ENCODE data around the gene CNTNAP4. TPM values are rescaled to one million over a fixed set of nuclear protein-coding genes. Genes with fewer than 3 reads are reported as not detected.

CNTNAP4 gene
- total and polyA plus RNA-seq, 2 experiments from 2014 or later = 0.64 to 1.1 TPM

- WGBS (ENCODE audit: low lambda C conversion rate, missing lambda C conversion rate) = 25% methylated on average over 4 of the region's 4 CpGs
Measured at GRCh38 chr16:76370344-76370743, 93.1 kb downstream of the CNTNAP4 start.

GRCh38 chr16:76371441-76371840 lies 94.2 kb downstream of the CNTNAP4 start:
- H3K4me1 ChIP-seq (ENCODE audit: insufficient read depth) = no peaks in the 10 kb centered on the region
- H2AFZ ChIP-seq = no peak overlapping the region
- no peaks in the 10 kb centered on the region for H4K20me1 ChIP-seq (ENCODE audit: insufficient read depth, poor library complexity, severe bottlenecking)
- no peaks in the 10 kb centered on the region for H3K9me2 ChIP-seq (replicated peaks; ENCODE audit: insufficient read depth)
- no peaks in the 10 kb centered on the region for H3K79me2 ChIP-seq
- H3K36me3 ChIP-seq (replicated peaks; ENCODE audit: insufficient read depth, low read depth) = no peaks in the 10 kb centered on the region
- H3K4me2 ChIP-seq = no peak overlapping the region
- no peak overlapping the region for H3K4me3 ChIP-seq
- TF ChIP-seq, protein P1, sequence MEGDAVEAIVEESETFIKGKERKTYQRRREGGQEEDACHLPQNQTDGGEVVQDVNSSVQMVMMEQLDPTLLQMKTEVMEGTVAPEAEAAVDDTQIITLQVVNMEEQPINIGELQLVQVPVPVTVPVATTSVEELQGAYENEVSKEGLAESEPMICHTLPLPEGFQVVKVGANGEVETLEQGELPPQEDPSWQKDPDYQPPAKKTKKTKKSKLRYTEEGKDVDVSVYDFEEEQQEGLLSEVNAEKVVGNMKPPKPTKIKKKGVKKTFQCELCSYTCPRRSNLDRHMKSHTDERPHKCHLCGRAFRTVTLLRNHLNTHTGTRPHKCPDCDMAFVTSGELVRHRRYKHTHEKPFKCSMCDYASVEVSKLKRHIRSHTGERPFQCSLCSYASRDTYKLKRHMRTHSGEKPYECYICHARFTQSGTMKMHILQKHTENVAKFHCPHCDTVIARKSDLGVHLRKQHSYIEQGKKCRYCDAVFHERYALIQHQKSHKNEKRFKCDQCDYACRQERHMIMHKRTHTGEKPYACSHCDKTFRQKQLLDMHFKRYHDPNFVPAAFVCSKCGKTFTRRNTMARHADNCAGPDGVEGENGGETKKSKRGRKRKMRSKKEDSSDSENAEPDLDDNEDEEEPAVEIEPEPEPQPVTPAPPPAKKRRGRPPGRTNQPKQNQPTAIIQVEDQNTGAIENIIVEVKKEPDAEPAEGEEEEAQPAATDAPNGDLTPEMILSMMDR (IDR thresholded peaks at IDR 0.05; ENCODE audit: poor library complexity) = no peak
- TF ChIP-seq EZH2phosphoT487 (IDR thresholded peaks at IDR 0.05; ENCODE audit: low read depth, severe bottlenecking, unreplicated experiment) (no peak), EZH2 (IDR thresholded peaks at IDR 0.05; ENCODE audit: borderline replicate concordance) (no peak)
- H3K27ac ChIP-seq = no peak overlapping the region
- H3K9me3 ChIP-seq (ENCODE audit: low read depth) = no peaks in the 10 kb centered on the region
- no peaks in the 10 kb centered on the region for H3K27me3 ChIP-seq
- no peak for DNase-seq (ENCODE audit: low spot score)
- WGBS (ENCODE audit: low lambda C conversion rate, missing lambda C conversion rate) = 94% methylated on average over 3 of the region's 3 CpGs

More at GRCh38 chr16:76370344-76370743, 93.1 kb downstream of the CNTNAP4 start:
- Histone ChIP-seq H3K4me1 (ENCODE audit: insufficient read depth) (no peaks in the 10 kb centered on the region), H3K27me3 (no peaks in the 10 kb centered on the region), H3K27ac (no peak overlapping the region), H2AFZ (no peak overlapping the region), H3K4me3 (no peak overlapping the region), H4K20me1 (ENCODE audit: insufficient read depth, poor library complexity, severe bottlenecking) (no peaks in the 10 kb centered on the region), H3K79me2 (no peaks in the 10 kb centered on the region), H3K4me2 (no peak overlapping the region), H3K36me3 (replicated peaks; ENCODE audit: insufficient read depth, low read depth) (no peaks in the 10 kb centered on the region), H3K9me2 (replicated peaks; ENCODE audit: insufficient read depth) (no peaks in the 10 kb centered on the region), H3K9me3 (ENCODE audit: low read depth) (no peaks in the 10 kb centered on the region)
- no peak for DNase-seq (ENCODE audit: low spot score)
- TF ChIP-seq EZH2phosphoT487 (IDR thresholded peaks at IDR 0.05; ENCODE audit: low read depth, severe bottlenecking, unreplicated experiment) = no peak
- TF ChIP-seq, protein P1 (IDR thresholded peaks at IDR 0.05; ENCODE audit: poor library complexity) = no peak
- no peak for TF ChIP-seq EZH2 (IDR thresholded peaks at IDR 0.05; ENCODE audit: borderline replicate concordance)

GRCh38 chr16:76373998-76374397 lies 96.8 kb downstream of the CNTNAP4 start:
- Histone ChIP-seq H4K20me1 (ENCODE audit: insufficient read depth, poor library complexity, severe bottlenecking) (no peaks in the 10 kb centered on the region), H3K36me3 (replicated peaks; ENCODE audit: insufficient read depth, low read depth) (no peaks in the 10 kb centered on the region), H3K4me2 (no peak overlapping the region), H2AFZ (no peak overlapping the region), H3K4me3 (no peak overlapping the region), H3K79me2 (no peaks in the 10 kb centered on the region), H3K27me3 (no peaks in the 10 kb centered on the region), H3K4me1 (ENCODE audit: insufficient read depth) (no peaks in the 10 kb centered on the region), H3K9me3 (ENCODE audit: low read depth) (no peaks in the 10 kb centered on the region), H3K27ac (no peak overlapping the region), H3K9me2 (replicated peaks; ENCODE audit: insufficient read depth) (no peaks in the 10 kb centered on the region)
- 86% methylated on average over 4 of the region's 4 CpGs for WGBS (ENCODE audit: low lambda C conversion rate, missing lambda C conversion rate)
- TF ChIP-seq, protein P1 (IDR thresholded peaks at IDR 0.05; ENCODE audit: poor library complexity) = no peak
- no peak for TF ChIP-seq EZH2phosphoT487 (IDR thresholded peaks at IDR 0.05; ENCODE audit: low read depth, severe bottlenecking, unreplicated experiment)
- no peak for TF ChIP-seq EZH2 (IDR thresholded peaks at IDR 0.05; ENCODE audit: borderline replicate concordance)
- DNase-seq (ENCODE audit: low spot score) = no peak

GRCh38 chr16:76376988-76377387 lies 99.8 kb downstream of the CNTNAP4 start:
- WGBS (ENCODE audit: low lambda C conversion rate, missing lambda C conversion rate) = 100% methylated on average over 2 of the region's 2 CpGs
- no peak for DNase-seq (ENCODE audit: low spot score)
- no peaks in the 10 kb centered on the region for H3K4me1 ChIP-seq (ENCODE audit: insufficient read depth)
- no peaks in the 10 kb centered on the region for H3K79me2 ChIP-seq
- H2AFZ ChIP-seq = no peak overlapping the region
- H3K9me2 ChIP-seq (replicated peaks; ENCODE audit: insufficient read depth) = no peaks in the 10 kb centered on the region
- H3K4me3 ChIP-seq = no peak overlapping the region
- no peaks in the 10 kb centered on the region for H4K20me1 ChIP-seq (ENCODE audit: insufficient read depth, poor library complexity, severe bottlenecking)
- no peaks in the 10 kb centered on the region for H3K27me3 ChIP-seq
- no peak overlapping the region for H3K27ac ChIP-seq
- no peaks in the 10 kb centered on the region for H3K9me3 ChIP-seq (ENCODE audit: low read depth)
- TF ChIP-seq EZH2phosphoT487 (IDR thresholded peaks at IDR 0.05; ENCODE audit: low read depth, severe bottlenecking, unreplicated experiment) = no peak
- TF ChIP-seq, protein P1 (IDR thresholded peaks at IDR 0.05; ENCODE audit: poor library complexity) = no peak
- TF ChIP-seq EZH2 (IDR thresholded peaks at IDR 0.05; ENCODE audit: borderline replicate concordance) = no peak
- no peak overlapping the region for H3K4me2 ChIP-seq
- no peaks in the 10 kb centered on the region for H3K36me3 ChIP-seq (replicated peaks; ENCODE audit: insufficient read depth, low read depth)
